H9 (cell line): ENCODE data around the gene TENT5A. TPM values are rescaled to one million over a fixed set of nuclear protein-coding genes. Genes with fewer than 3 reads are reported as not detected.

Source experiments
- DNase-seq: peaks from one replicate; pipeline ENCODE4 v3.0.0-alpha.2; 2017
- H2AFZ ChIP-seq: one replicate; pipeline ENCODE4 v1.6.1; 2013; ENCODE audit warnings: mild to moderate bottlenecking, low read length, control low read depth, moderate library complexity
- H2AK5ac ChIP-seq: 2 replicates; pipeline ENCODE4 v1.6.1; 2013; ENCODE audit warnings: low read length, control low read depth, mixed read lengths; ENCODE audit not compliant: insufficient read length
- H2BK120ac ChIP-seq: one replicate; pipeline ENCODE4 v1.6.1; 2013; ENCODE audit warnings: low read depth, mild to moderate bottlenecking, low read length, control low read depth, inconsistent platforms; ENCODE audit not compliant: poor library complexity, severe bottlenecking
- H2BK12ac ChIP-seq: 2 replicates; pipeline ENCODE4 v1.6.1; 2013; ENCODE audit warnings: low read length, control low read depth, mixed read lengths, low read depth; ENCODE audit not compliant: insufficient read length
- H2BK15ac ChIP-seq: 2 replicates; pipeline ENCODE4 v1.6.1; 2013; ENCODE audit warnings: low read depth, low read length, control low read depth
- H2BK20ac ChIP-seq: one replicate; pipeline ENCODE4 v1.6.1; 2013; ENCODE audit warnings: low read depth, mild to moderate bottlenecking, low read length, control low read depth, inconsistent platforms; ENCODE audit not compliant: poor library complexity, severe bottlenecking
- H2BK5ac ChIP-seq: 2 replicates; pipeline ENCODE4 v1.6.1; 2013; ENCODE audit warnings: low read length, control low read depth, mixed read lengths; ENCODE audit not compliant: insufficient read length
- H3K14ac ChIP-seq: 2 replicates; pipeline ENCODE4 v1.6.1; 2013; ENCODE audit warnings: low read length, control low read depth; ENCODE audit not compliant: insufficient read depth
- H3K18ac ChIP-seq: 2 replicates; pipeline ENCODE4 v1.6.1; 2013; ENCODE audit warnings: low read depth, mild to moderate bottlenecking, mixed read lengths, low read length, control low read depth; ENCODE audit not compliant: insufficient read length
- H3K23ac ChIP-seq: 2 replicates; pipeline ENCODE4 v1.6.1; 2013; ENCODE audit warnings: low read length, control low read depth, mixed read lengths, low read depth; ENCODE audit not compliant: insufficient read length
- H3K23me2 ChIP-seq: 2 replicates; pipeline ENCODE4 v1.6.1; 2013; ENCODE audit warnings: low read depth, mild to moderate bottlenecking, mixed read lengths, low read length, control low read depth; ENCODE audit not compliant: insufficient read length, poor library complexity, severe bottlenecking
- H3K27ac ChIP-seq: 2 replicates; pipeline ENCODE4 v1.5.1; 2013; ENCODE audit warnings: low read length, control low read depth, mixed read lengths, low read depth; ENCODE audit not compliant: insufficient read length
- H3K27me3 ChIP-seq: 2 replicates; pipeline ENCODE4 v1.6.1; 2013; ENCODE audit warnings: low read length, control low read depth, inconsistent platforms; ENCODE audit not compliant: insufficient read depth
- H3K4ac ChIP-seq: 2 replicates; pipeline ENCODE4 v1.6.1; 2013; ENCODE audit warnings: low read depth, mild to moderate bottlenecking, control low read depth, inconsistent platforms, low read length, moderate library complexity
- H3K4me1 ChIP-seq: 2 replicates; pipeline ENCODE4 v1.6.1; 2013; ENCODE audit warnings: low read length, control low read depth, inconsistent platforms; ENCODE audit not compliant: insufficient read depth
- H3K4me2 ChIP-seq: 2 replicates; pipeline ENCODE4 v1.6.1; 2013; ENCODE audit warnings: low read length, control low read depth, mixed read lengths; ENCODE audit not compliant: insufficient read length, insufficient read depth
- H3K56ac ChIP-seq: 2 replicates; pipeline ENCODE4 v1.6.1; 2013; ENCODE audit warnings: low read depth, mild to moderate bottlenecking, mixed read lengths, low read length, control low read depth; ENCODE audit not compliant: insufficient read length
- H3K79me1 ChIP-seq: 2 replicates; pipeline ENCODE4 v1.6.1; 2013; ENCODE audit warnings: low read depth, mild to moderate bottlenecking, moderate library complexity, low read length, control low read depth, inconsistent platforms; ENCODE audit not compliant: insufficient read depth, poor library complexity, severe bottlenecking
- H3K79me2 ChIP-seq: 2 replicates; pipeline ENCODE4 v1.6.1; 2013; ENCODE audit warnings: low read length, control low read depth, inconsistent platforms; ENCODE audit not compliant: insufficient read depth
- H3K9ac ChIP-seq: 2 replicates; pipeline ENCODE4 v1.6.1; 2013; ENCODE audit warnings: low read length, control low read depth, mixed read lengths; ENCODE audit not compliant: insufficient read length; ENCODE audit errors: extremely low read depth
- H3K9me3 ChIP-seq: one replicate; pipeline ENCODE4 v1.6.1; 2013; ENCODE audit warnings: low read depth, low read length, inconsistent platforms; ENCODE audit not compliant: control insufficient read depth
- H3T11ph ChIP-seq: one replicate; pipeline ENCODE4 v1.6.1; 2013; ENCODE audit warnings: mild to moderate bottlenecking, low read length, control low read depth, inconsistent platforms
- H4K20me1 ChIP-seq: one replicate; pipeline ENCODE4 v1.6.1; 2013; ENCODE audit not compliant: control insufficient read depth, insufficient read length, insufficient read depth
- H4K5ac ChIP-seq: 2 replicates; pipeline ENCODE4 v1.6.1; 2013; ENCODE audit warnings: low read depth, mild to moderate bottlenecking, mixed read lengths, low read length, control low read depth; ENCODE audit not compliant: insufficient read length
- H4K8ac ChIP-seq: replicated peaks from 2 replicates; pipeline ENCODE4 v1.6.1; 2013; ENCODE audit warnings: low read length, control low read depth, mixed read lengths, low read depth; ENCODE audit not compliant: insufficient read length
- H4K91ac ChIP-seq: 2 replicates; pipeline ENCODE4 v1.6.1; 2013; ENCODE audit warnings: low read depth, mild to moderate bottlenecking, moderate library complexity, mixed read lengths, low read length, control low read depth; ENCODE audit not compliant: insufficient read length
- H3K27ac Mint-ChIP-seq, 3 experiments: 2 replicates in 2 of 3; 3 replicates in 1 of 3; pipeline ENCODE4 v1.8.0; 2020 to 2021; ENCODE audit warnings: mixed read lengths in 3 of 3, mild to moderate bottlenecking in 1 of 3, moderate library complexity in 1 of 3
- H3K27me3 Mint-ChIP-seq: 2 replicates; pipeline ENCODE4 v1.8.0; 2021; ENCODE audit warnings: low read depth, mild to moderate bottlenecking, moderate library complexity, mixed read lengths
- H3K36me3 Mint-ChIP-seq, 3 experiments: 2 replicates in 2 of 3; 3 replicates in 1 of 3; pipeline ENCODE4 v1.8.0; 2020 to 2021; ENCODE audit warnings: low read depth in 3 of 3, mixed read lengths in 3 of 3; ENCODE audit not compliant: insufficient read depth in 1 of 3
- H3K4me1 Mint-ChIP-seq, 2 experiments: 2 replicates each; pipeline ENCODE4 v1.8.0; 2020; ENCODE audit warnings: mixed read lengths in 2 of 2
- H3K4me3 Mint-ChIP-seq, 2 experiments: 2 replicates in 1 of 2; 3 replicates in 1 of 2; pipeline ENCODE4 v1.8.0; 2020 to 2021; ENCODE audit warnings: mild to moderate bottlenecking in 2 of 2, mixed read lengths in 2 of 2, moderate library complexity in 1 of 2
- H3K9me3 Mint-ChIP-seq, 2 experiments: 2 replicates in 1 of 2; 3 replicates in 1 of 2; pipeline ENCODE4 v1.8.0; 2020; ENCODE audit warnings: mild to moderate bottlenecking in 2 of 2, mixed read lengths in 2 of 2, moderate library complexity in 1 of 2
- CTCF ChIP-seq: fragments of 200-600 bp; sonication (generic); conservative IDR thresholded peaks from 3 replicates; pipeline ENCODE4 v1.8.0; 2021; ENCODE audit warnings: antibody characterized with exemption, mild to moderate bottlenecking
- WGBS: extraction: QIAGEN DNeasy Blood & Tissue Kit; methylation state at CpG from one replicate; pipeline ENCODE4 v1.1.7; 2013; ENCODE audit warnings: missing lambda C conversion rate, low lambda C conversion rate, mixed read lengths; ENCODE audit not compliant: insufficient read length; ENCODE audit errors: extremely low coverage; 5-methylcytosine and 5-hydroxymethylcytosine counted together
- total RNA-seq: library from RNA; stranded (reverse); gene quantifications from 2 replicates; pipeline ENCODE4 v1.2.1, GENCODE V29; 2021

The TENT5A gene
- total RNA-seq, 1 experiment from 2014 or later, result 1.4 TPM

- H3K23me2 ChIP-seq, result no peaks in the 10 kb centered on the region
- H3K56ac ChIP-seq, result no peak overlapping the region
- H3K4me1 ChIP-seq, result no peaks in the 10 kb centered on the region
- no peak for TF ChIP-seq CTCF
- H2BK5ac ChIP-seq, result no peak overlapping the region
- H4K8ac ChIP-seq, result no peak overlapping the region
- Mint-ChIP-seq H3K9me3 (no peaks in the 10 kb centered on the region), H3K36me3 (no peaks in the 10 kb centered on the region; a peak in 1 of 7 replicates), H3K27me3 (no peaks in the 10 kb centered on the region), H3K4me1 (peaks cover 7% of the 10 kb centered on the region in 2 experiments), H3K27ac (no peak overlapping the region), H3K4me3 (no peak overlapping the region)
- no peak overlapping the region for H3K27ac ChIP-seq
- H3T11ph ChIP-seq, result no peak overlapping the region
- no peak overlapping the region for H2AFZ ChIP-seq
- H3K23ac ChIP-seq, result no peak overlapping the region
- H2BK15ac ChIP-seq, result no peak overlapping the region
- H2BK12ac ChIP-seq, result no peak overlapping the region
- H3K18ac ChIP-seq, result no peak overlapping the region
- no peak overlapping the region for H4K5ac ChIP-seq
- H3K4ac ChIP-seq, result no peak overlapping the region
- H2BK120ac ChIP-seq, result no peak overlapping the region
- H3K27me3 ChIP-seq, result no peaks in the 10 kb centered on the region
- H3K4me2 ChIP-seq, result no peak overlapping the region
- no peak overlapping the region for H2AK5ac ChIP-seq
- no peaks in the 10 kb centered on the region for H4K20me1 ChIP-seq
- H3K79me2 ChIP-seq, result no peaks in the 10 kb centered on the region
- no peak overlapping the region for H3K14ac ChIP-seq
- no peaks in the 10 kb centered on the region for H3K9me3 ChIP-seq
- H3K79me1 ChIP-seq, result no peaks in the 10 kb centered on the region
- WGBS, result no CpG with 5 or more reads among the region's 2 CpGs
- H4K91ac ChIP-seq, result no peak overlapping the region
- H2BK20ac ChIP-seq, result no peak overlapping the region
- H3K9ac ChIP-seq, result no peak overlapping the region
- no peak for DNase-seq
Measured at GRCh38 chr6:81744131-81744530, 8.3 kb downstream of the TENT5A start.
